Mesenchymal stem cell (in vitro differentiated cells and primary cell): Measurements from ENCODE around the gene ULK4.
A peak's percentile ranks its signal among the peaks of the same experiment; 100 is the strongest.

Experiments
- DNase-seq: peaks from one replicate; pipeline ENCODE4 v3.0.0-alpha.2; 2013
- H2AFZ ChIP-seq: one replicate; pipeline ENCODE4 v1.6.1; 2013; ENCODE audit warnings: low read depth, mild to moderate bottlenecking, control low read depth, inconsistent platforms, low read length, moderate library complexity
- H2AK5ac ChIP-seq: 2 replicates; pipeline ENCODE4 v1.6.1; 2013; ENCODE audit warnings: low read length, moderate library complexity, mild to moderate bottlenecking, inconsistent platforms; ENCODE audit not compliant: severe bottlenecking
- H2BK120ac ChIP-seq: one replicate; pipeline ENCODE4 v1.6.1; 2013; ENCODE audit warnings: low read depth, mild to moderate bottlenecking, inconsistent platforms, low read length, moderate library complexity
- H2BK12ac ChIP-seq, 2 experiments: one replicate each; pipeline ENCODE4 v1.6.1; 2013; ENCODE audit warnings: inconsistent platforms in 2 of 2, low read length in 2 of 2, mild to moderate bottlenecking in 2 of 2, moderate library complexity in 2 of 2, control low read depth in 1 of 2
- H2BK15ac ChIP-seq: one replicate; pipeline ENCODE4 v1.6.1; 2013; ENCODE audit warnings: mild to moderate bottlenecking, low read depth, inconsistent platforms; ENCODE audit not compliant: poor library complexity, severe bottlenecking
- H2BK5ac ChIP-seq: 2 replicates; pipeline ENCODE4 v1.6.1; 2013; ENCODE audit warnings: low read depth, mild to moderate bottlenecking, low read length, control low read depth, inconsistent platforms; ENCODE audit not compliant: poor library complexity, severe bottlenecking
- H3K14ac ChIP-seq, 2 experiments: one replicate each; pipeline ENCODE4 v1.6.1; 2013; ENCODE audit warnings: inconsistent platforms in 2 of 2, low read length in 2 of 2, control low read depth in 1 of 2, mild to moderate bottlenecking in 1 of 2, moderate library complexity in 1 of 2
- H3K18ac ChIP-seq, 2 experiments: one replicate each; pipeline ENCODE4 v1.6.1; 2013; ENCODE audit warnings: inconsistent platforms in 2 of 2, low read length in 2 of 2, control low read depth in 1 of 2, low read depth in 1 of 2, mild to moderate bottlenecking in 1 of 2
- H3K23ac ChIP-seq, 2 experiments: one replicate each; pipeline ENCODE4 v1.6.1; 2013; ENCODE audit warnings: inconsistent platforms in 2 of 2, low read length in 2 of 2, mild to moderate bottlenecking in 2 of 2, moderate library complexity in 2 of 2, control low read depth in 1 of 2
- H3K27ac ChIP-seq: 2 replicates; pipeline ENCODE4 v1.5.1; 2013; ENCODE audit warnings: mild to moderate bottlenecking, moderate library complexity, low read length, control low read depth, inconsistent platforms; ENCODE audit not compliant: poor library complexity, severe bottlenecking
- H3K27me3 ChIP-seq, 2 experiments: 2 replicates each; pipeline versions ENCODE4 v1.6.1 to v1.7.0; 2013; ENCODE audit warnings: low read length in 2 of 2, mild to moderate bottlenecking in 2 of 2, moderate library complexity in 2 of 2, control low read depth in 1 of 2, inconsistent platforms in 1 of 2; ENCODE audit not compliant: control insufficient read depth in 1 of 2, insufficient read depth in 1 of 2
- H3K36me3 ChIP-seq, 2 experiments: 2 replicates each; pipeline versions ENCODE4 v1.6.1 to v1.7.0; 2013; ENCODE audit warnings: low read length in 2 of 2, control low read depth in 1 of 2, inconsistent platforms in 1 of 2, low read depth in 1 of 2, mild to moderate bottlenecking in 1 of 2; ENCODE audit not compliant: insufficient read depth in 2 of 2, control insufficient read depth in 1 of 2
- H3K4ac ChIP-seq, 2 experiments: one replicate each; pipeline ENCODE4 v1.6.1; 2013; ENCODE audit warnings: inconsistent platforms in 2 of 2, low read length in 2 of 2, mild to moderate bottlenecking in 2 of 2, moderate library complexity in 2 of 2, control low read depth in 1 of 2, low read depth in 1 of 2
- H3K4me1 ChIP-seq: 2 replicates; pipeline ENCODE4 v1.6.1; 2013; ENCODE audit warnings: low read depth, low read length, control low read depth; ENCODE audit not compliant: control insufficient read depth, insufficient read depth
- H3K4me2 ChIP-seq: 2 replicates; pipeline ENCODE4 v1.6.1; 2013; ENCODE audit warnings: low read length, mild to moderate bottlenecking, inconsistent platforms; ENCODE audit not compliant: poor library complexity, severe bottlenecking
- H3K4me3 ChIP-seq, 2 experiments: 2 replicates each; pipeline versions ENCODE4 v1.5.1 to v1.7.0; 2013; ENCODE audit warnings: low read length in 2 of 2, mild to moderate bottlenecking in 2 of 2, control low read depth in 1 of 2, low read depth in 1 of 2; ENCODE audit not compliant: insufficient read depth in 1 of 2
- H3K79me1 ChIP-seq: replicated peaks from 2 replicates; pipeline ENCODE4 v1.6.1; 2013; ENCODE audit warnings: mild to moderate bottlenecking, control low read depth, low read length, inconsistent platforms; ENCODE audit not compliant: poor library complexity, severe bottlenecking
- H3K9ac ChIP-seq: 2 replicates; pipeline ENCODE4 v1.7.0; 2013; ENCODE audit warnings: mild to moderate bottlenecking, low read length, moderate library complexity
- H3K9me3 ChIP-seq: 2 replicates; pipeline ENCODE4 v1.7.0; 2013; ENCODE audit warnings: mild to moderate bottlenecking, low read length; ENCODE audit not compliant: control insufficient read depth
- H4K8ac ChIP-seq: one replicate; pipeline ENCODE4 v1.6.1; 2013; ENCODE audit warnings: inconsistent platforms, mild to moderate bottlenecking, low read length, moderate library complexity
- H4K91ac ChIP-seq: one replicate; pipeline ENCODE4 v1.6.1; 2013; ENCODE audit warnings: mild to moderate bottlenecking, low read length, inconsistent platforms
- WGBS: methylation state at CpG from one replicate; pipeline ENCODE4 v1.1.7; 2013; ENCODE audit warnings: mixed read lengths; 5-methylcytosine and 5-hydroxymethylcytosine counted together

ULK4 gene

DNA sequence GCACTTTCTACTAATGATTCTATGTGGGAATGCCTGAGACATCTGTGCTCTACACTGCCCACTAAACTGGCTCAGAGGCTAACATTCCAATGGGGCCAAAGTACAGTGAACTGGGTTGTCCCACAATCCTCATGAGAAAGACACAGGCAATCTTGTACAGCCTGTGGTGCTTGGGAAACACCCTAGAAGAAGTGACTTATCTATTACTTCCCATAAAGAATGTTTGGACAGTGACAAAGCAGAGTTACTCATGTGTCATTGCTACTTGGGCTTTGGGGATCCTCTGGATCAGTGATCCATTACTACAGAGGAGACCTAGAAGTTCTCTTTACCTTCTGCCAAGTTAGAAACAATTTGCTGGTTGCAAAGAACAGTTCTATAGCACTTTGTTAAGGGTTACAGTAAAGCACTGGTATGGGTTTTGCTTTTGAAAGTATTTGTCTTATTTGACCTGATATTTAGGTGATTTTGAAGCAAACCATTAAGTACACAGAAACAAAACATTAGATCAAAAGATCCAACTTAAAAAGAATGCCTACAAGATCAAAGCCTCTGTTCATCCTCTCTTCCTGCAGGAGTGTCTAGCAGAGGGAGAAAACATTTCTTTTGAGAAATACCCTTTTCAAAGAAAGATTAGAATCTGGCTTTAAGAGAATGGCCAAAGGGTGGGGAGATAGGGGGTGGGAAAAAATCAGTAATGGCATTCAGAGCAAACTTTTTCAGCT, 686.8 kb downstream of the ULK4 start:
- H3K27me3 ChIP-seq: no peaks in the 10 kb centered on the region
- no peak overlapping the region for H3K18ac ChIP-seq
- H2BK5ac ChIP-seq: no peak overlapping the region
- no peaks in the 10 kb centered on the region for H3K36me3 ChIP-seq
- no peak overlapping the region for H4K8ac ChIP-seq
- H3K9me3 ChIP-seq: no peaks in the 10 kb centered on the region
- H3K4me2 ChIP-seq: no peak overlapping the region
- no peak overlapping the region for H2BK12ac ChIP-seq
- no peak overlapping the region for H3K27ac ChIP-seq
- H3K4ac ChIP-seq: no peak overlapping the region
- H2AK5ac ChIP-seq: no peak overlapping the region
- DNase-seq: peak; percentile 57
- peaks cover 8% of the 10 kb centered on the region for H3K4me1 ChIP-seq
- no peak overlapping the region for H3K23ac ChIP-seq
- no peaks in the 10 kb centered on the region for H3K79me1 ChIP-seq
- no peak overlapping the region for H2BK15ac ChIP-seq
- H3K9ac ChIP-seq: no peak overlapping the region
- H3K14ac ChIP-seq: no peak overlapping the region
- no peak overlapping the region for H2BK120ac ChIP-seq
- H2AFZ ChIP-seq: no peak overlapping the region
- H3K4me3 ChIP-seq: no peak overlapping the region
- H4K91ac ChIP-seq: no peak overlapping the region

GRCh38 chr3:41272667-41273066, 689.2 kb downstream of the ULK4 start:
- 88% methylated on average over 1 of the region's 1 CpG for whole genome bisulfite sequencing
- H2BK5ac ChIP-seq: no peak overlapping the region
- no peaks in the 10 kb centered on the region for H3K27me3 ChIP-seq
- no peak overlapping the region for H3K4me2 ChIP-seq
- H3K14ac ChIP-seq: no peak overlapping the region
- H4K8ac ChIP-seq: no peak overlapping the region
- peaks cover 9% of the 10 kb centered on the region for H3K4me1 ChIP-seq
- H3K4me3 ChIP-seq: no peak overlapping the region
- H2AFZ ChIP-seq: no peak overlapping the region
- no peak overlapping the region for H2BK15ac ChIP-seq
- no peak overlapping the region for H2AK5ac ChIP-seq
- no peak overlapping the region for H3K4ac ChIP-seq
- H2BK120ac ChIP-seq: no peak overlapping the region
- no peak overlapping the region for H3K9ac ChIP-seq
- DNase-seq: no peak
- no peak overlapping the region for H2BK12ac ChIP-seq
- no peaks in the 10 kb centered on the region for H3K36me3 ChIP-seq
- H4K91ac ChIP-seq: no peak overlapping the region
- no peak overlapping the region for H3K18ac ChIP-seq
- no peaks in the 10 kb centered on the region for H3K79me1 ChIP-seq
- H3K27ac ChIP-seq: no peak overlapping the region
- H3K9me3 ChIP-seq: no peaks in the 10 kb centered on the region
- H3K23ac ChIP-seq: no peak overlapping the region

- no peak overlapping the region for H3K4me2 ChIP-seq
- no peak overlapping the region for H3K4ac ChIP-seq
- H2AK5ac ChIP-seq: peak overlapping the region; percentile 69
- H4K91ac ChIP-seq: no peak overlapping the region
- no peak overlapping the region for H2BK120ac ChIP-seq
- H3K79me1 ChIP-seq: no peaks in the 10 kb centered on the region
- peaks cover 25% of the 10 kb centered on the region for H3K4me1 ChIP-seq
- H3K23ac ChIP-seq: no peak overlapping the region
- H3K9ac ChIP-seq: no peak overlapping the region
- H2BK15ac ChIP-seq: no peak overlapping the region
- peak; percentile 85 for DNase-seq
- H3K18ac ChIP-seq: no peak overlapping the region
- no peaks in the 10 kb centered on the region for H3K27me3 ChIP-seq
- H2BK12ac ChIP-seq: peak overlapping the region in 1 of 2 experiments; percentile 18
- H4K8ac ChIP-seq: no peak overlapping the region
- no peak overlapping the region for H2AFZ ChIP-seq
- H3K27ac ChIP-seq: peak overlapping the region; percentile 41
- H3K14ac ChIP-seq: no peak overlapping the region
- 84% methylated on average over 6 of the region's 8 CpGs for WGBS
- H3K36me3 ChIP-seq: peaks cover 0 to 2% of the 10 kb centered on the region in 2 experiments
- H3K9me3 ChIP-seq: no peaks in the 10 kb centered on the region
- no peak overlapping the region for H2BK5ac ChIP-seq
- H3K4me3 ChIP-seq: no peak overlapping the region
Observed at GRCh38 chr3:41267975-41268640, 693.8 kb downstream of the ULK4 start.

DNA sequence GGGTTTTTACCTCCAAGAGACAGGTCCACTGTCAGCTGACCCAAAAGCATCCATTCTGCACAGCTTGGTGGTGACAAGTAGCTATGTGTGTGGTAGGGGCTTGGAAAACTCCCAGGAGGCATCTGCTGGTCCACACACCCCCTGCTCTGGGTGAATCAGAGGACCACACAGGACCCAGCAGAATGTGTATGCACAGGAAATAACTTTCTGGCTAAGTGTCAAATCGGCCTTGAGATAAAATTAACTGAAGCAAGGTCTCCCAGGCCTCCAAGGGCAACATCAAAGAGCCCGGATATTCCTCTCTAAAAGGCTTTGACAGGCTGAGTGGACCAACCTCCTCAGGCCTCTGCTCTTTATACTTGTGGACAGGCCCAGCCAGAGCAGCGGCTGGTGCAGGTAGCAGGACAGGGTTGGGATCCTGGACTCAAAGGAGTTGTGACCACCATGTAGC, 696.1 kb downstream of the ULK4 start:
- Histone ChIP-seq H3K4ac (no peak overlapping the region), H3K27me3 (no peaks in the 10 kb centered on the region), H3K27ac (peak overlapping the region; percentile 44), H3K4me3 (no peak overlapping the region), H3K4me2 (no peak overlapping the region), H3K4me1 (peaks cover 25% of the 10 kb centered on the region), H3K79me1 (no peaks in the 10 kb centered on the region), H3K18ac (no peak overlapping the region), H3K36me3 (peaks cover 0 to 2% of the 10 kb centered on the region in 2 experiments), H3K14ac (no peak overlapping the region), H2BK120ac (no peak overlapping the region), H2AK5ac (no peak overlapping the region), H2AFZ (no peak overlapping the region), H4K91ac (no peak overlapping the region), H3K23ac (no peak overlapping the region), H2BK12ac (no peak overlapping the region), H3K9me3 (no peaks in the 10 kb centered on the region), H2BK15ac (no peak overlapping the region), H4K8ac (no peak overlapping the region), H3K9ac (no peak overlapping the region), H2BK5ac (no peak overlapping the region)
- 69% methylated on average over 3 of the region's 3 CpGs for WGBS
- peak; percentile 41 for DNase-seq
